IMR-90 (cell line): ENCODE results near the gene CFL2. TPM values are rescaled to one million over a fixed set of nuclear protein-coding genes. Genes with fewer than 3 reads are reported as not detected.

Experiments used
- ATAC-seq: fragments of 200-7000 bp; cut with Tn5 transposase; 2 replicates; pipeline ENCODE4 v1.9.1; 2020; ENCODE audit warnings: low read depth, mild to moderate bottlenecking, moderate library complexity
- BruUV-seq: library from RNA; stranded (reverse); fragments of 400-500 nt; replicated peaks from 2 replicates; lab custom pipeline; 2021; lab: Mats Ljungman, UMichigan
- CTCF ChIA-PET: fragments of 300-600 bp; formaldehyde crosslinking; extraction: SDS; loops from one replicate; lab custom pipeline; 2021; ENCODE audit warnings: antibody characterized with exemption; lab: Yijun Ruan, JAX
- POLR2A ChIA-PET: fragments of 300-600 bp; sonication (Branson Sonifier 250); formaldehyde crosslinking; loops from one replicate; lab custom pipeline; 2022; ENCODE audit warnings: antibody characterized with exemption; ENCODE audit not compliant: unreplicated experiment; lab: Charles Lee
- DNase-seq: peaks from one replicate; pipeline ENCODE4 v3.0.0; 2013
- H2AFZ ChIP-seq: replicated peaks from 2 replicates; pipeline ENCODE3; 2013; ENCODE audit warnings: low read length, mild to moderate bottlenecking; ENCODE audit not compliant: poor library complexity
- H2AK5ac ChIP-seq: 2 replicates; pipeline ENCODE4 v1.6.1; 2013; ENCODE audit warnings: low read depth, low read length, inconsistent platforms
- H2AK9ac ChIP-seq: replicated peaks from 2 replicates; pipeline ENCODE3; 2013; ENCODE audit warnings: mild to moderate bottlenecking, low read depth, low read length, moderate library complexity; ENCODE audit not compliant: poor library complexity
- H2BK120ac ChIP-seq: 2 replicates; pipeline ENCODE4 v1.6.1; 2013; ENCODE audit warnings: low read depth, low read length, inconsistent platforms
- H2BK15ac ChIP-seq: 3 replicates; pipeline ENCODE4 v1.6.1; 2013; ENCODE audit warnings: low read depth, low read length, inconsistent platforms
- H2BK20ac ChIP-seq: 2 replicates; pipeline ENCODE4 v1.6.1; 2013; ENCODE audit warnings: low read depth, mild to moderate bottlenecking, inconsistent platforms, low read length, moderate library complexity
- H2BK5ac ChIP-seq: 2 replicates; pipeline ENCODE4 v1.6.1; 2013; ENCODE audit warnings: mild to moderate bottlenecking, low read depth, low read length, inconsistent platforms; ENCODE audit not compliant: poor library complexity, severe bottlenecking
- H3K14ac ChIP-seq: replicated peaks from 2 replicates; pipeline ENCODE4 v1.6.1; 2013; ENCODE audit warnings: low read depth, low read length, inconsistent platforms
- H3K18ac ChIP-seq: 2 replicates; pipeline ENCODE4 v1.6.1; 2013; ENCODE audit warnings: low read depth, low read length, control low read depth
- H3K23ac ChIP-seq: 2 replicates; pipeline ENCODE4 v1.6.1; 2013; ENCODE audit warnings: low read depth, low read length, inconsistent platforms
- H3K27ac ChIP-seq: 2 replicates; pipeline ENCODE4 v1.5.1; 2013; ENCODE audit warnings: mild to moderate bottlenecking, control low read depth, low read length; ENCODE audit not compliant: insufficient read depth
- H3K27me3 ChIP-seq: 2 replicates; pipeline ENCODE4 v1.6.1; 2013; ENCODE audit warnings: low read length; ENCODE audit not compliant: control insufficient read depth, insufficient read depth
- H3K36me3 ChIP-seq: 2 replicates; pipeline ENCODE4 v1.6.1; 2013; ENCODE audit warnings: low read length, mixed read lengths; ENCODE audit not compliant: control insufficient read depth, insufficient read depth
- H3K4ac ChIP-seq: 2 replicates; pipeline ENCODE4 v1.6.1; 2013; ENCODE audit warnings: low read depth, low read length, inconsistent platforms
- H3K4me1 ChIP-seq: 2 replicates; pipeline ENCODE4 v1.6.1; 2013; ENCODE audit warnings: low read length, mixed read lengths; ENCODE audit not compliant: control insufficient read depth, insufficient read depth
- H3K4me2 ChIP-seq: 2 replicates; pipeline ENCODE4 v1.6.1; 2013; ENCODE audit warnings: low read depth, mild to moderate bottlenecking, control low read depth, low read length, moderate library complexity
- H3K4me3 ChIP-seq: 2 replicates; pipeline ENCODE4 v1.5.1; 2013; ENCODE audit warnings: low read depth, mild to moderate bottlenecking, control low read depth, low read length, moderate library complexity; ENCODE audit not compliant: insufficient read depth
- H3K56ac ChIP-seq: 2 replicates; pipeline ENCODE4 v1.6.1; 2013; ENCODE audit warnings: low read length, inconsistent platforms; ENCODE audit not compliant: insufficient read depth; ENCODE audit errors: extremely low read depth
- H3K79me1 ChIP-seq, 2 experiments: 2 replicates each; pipeline ENCODE4 v1.6.1; 2013; ENCODE audit warnings: low read length in 2 of 2, inconsistent platforms in 1 of 2, low read depth in 1 of 2
- H3K9ac ChIP-seq: 2 replicates; pipeline ENCODE4 v1.6.1; 2013; ENCODE audit warnings: low read depth, low read length, control low read depth
- H3K9me1 ChIP-seq: 2 replicates; pipeline ENCODE4 v1.6.1; 2013; ENCODE audit warnings: low read length, inconsistent platforms; ENCODE audit not compliant: insufficient read depth
- H3K9me3 ChIP-seq: 2 replicates; pipeline ENCODE4 v1.6.1; 2013; ENCODE audit warnings: low read length; ENCODE audit not compliant: control insufficient read depth, insufficient read depth
- H4K20me1 ChIP-seq: 2 replicates; pipeline ENCODE4 v1.6.1; 2013; ENCODE audit warnings: low read length, inconsistent platforms; ENCODE audit not compliant: insufficient read depth
- H4K5ac ChIP-seq: 2 replicates; pipeline ENCODE4 v1.6.1; 2013; ENCODE audit warnings: mild to moderate bottlenecking, low read depth, low read length, control low read depth
- H4K8ac ChIP-seq, 2 experiments: 2 replicates each; pipeline ENCODE4 v1.6.1; 2013; ENCODE audit warnings: low read depth in 2 of 2, low read length in 2 of 2, control low read depth in 1 of 2, inconsistent platforms in 1 of 2
- H4K91ac ChIP-seq: 2 replicates; pipeline ENCODE4 v1.6.1; 2013; ENCODE audit warnings: low read depth, low read length, inconsistent platforms; ENCODE audit not compliant: insufficient read depth
- CEBPB ChIP-seq: IDR thresholded peaks from 2 replicates; pipeline ENCODE4 v1.6.1; 2012; ENCODE audit warnings: low read depth, low read length, improper control_type of control experiment
- ELK1 ChIP-seq: fragments of 150-350 bp; IDR thresholded peaks from 2 replicates; pipeline ENCODE4 v1.6.1; 2016; ENCODE audit warnings: low read depth, mild to moderate bottlenecking, low read length, moderate library complexity, borderline replicate concordance
- MAZ ChIP-seq: IDR thresholded peaks from 2 replicates; pipeline ENCODE4 v1.6.1; 2012; ENCODE audit warnings: low read depth, mild to moderate bottlenecking, low read length, improper control_type of control experiment, moderate library complexity, borderline replicate concordance
- POLR2A ChIP-seq: IDR thresholded peaks from 2 replicates; pipeline ENCODE4 v1.6.1; 2012; ENCODE audit warnings: mild to moderate bottlenecking, low read depth, low read length
- RAD21 ChIP-seq: IDR thresholded peaks from 2 replicates; pipeline ENCODE4 v1.6.1; 2012; ENCODE audit warnings: low read length, improper control_type of control experiment
- USF2 ChIP-seq: fragments of 150-350 bp; IDR thresholded peaks from 2 replicates; pipeline ENCODE4 v1.6.1; 2017; ENCODE audit warnings: mild to moderate bottlenecking, antibody characterized with exemption, low read length, low read depth
- WGBS, 2 experiments: methylation state at CpG; one replicate each; pipeline versions ENCODE4 v1.1.5 to v1.1.7; 2013; ENCODE audit warnings: missing lambda C conversion rate in 2 of 2; ENCODE audit not compliant: insufficient read length in 1 of 2; ENCODE audit errors: extremely low coverage in 2 of 2; 5-methylcytosine and 5-hydroxymethylcytosine counted together
- dilution Hi-C: fragments of 300-500 bp; cut with HindIII; formaldehyde crosslinking; loops from one replicate; pipeline ENCODE4 v1.14.3; 2018; ENCODE audit warnings: low sequenced_read_pairs; ENCODE audit not compliant: unreplicated experiment
- in situ Hi-C: fragments of 300-500 bp; cut with MboI; formaldehyde crosslinking; loops from 3 replicates; pipeline ENCODE4 v1.14.3; 2019; ENCODE audit warnings: low sequenced_read_pairs, inconsistent platforms, mixed read lengths
- intact Hi-C: fragments of 100-400 bp; cut with micrococcal nuclease; formaldehyde crosslinking; loops from 2 replicates; pipeline ENCODE4 v1.10.0; 2022
- polyA plus RNA-seq, 3 experiments: library from polyadenylated mRNA; depleted of rRNA; stranded (reverse); fragments of >200 nt; gene quantifications; 2 replicates each; pipeline ENCODE4 v1.2.3, GENCODE V29; 2012; ENCODE audit warnings: low replicate concordance in 1 of 3
- total RNA-seq: library from RNA; depleted of rRNA; stranded (reverse); fragments of >200 nt; gene quantifications from 2 replicates; pipeline ENCODE4 v1.2.3, GENCODE V29; 2012

Gene CFL2
- total and polyA plus RNA-seq, 2 of the 4 experiments (the other 2 are of a cell fraction) = 106 to 151 TPM

GRCh38 chr14:34713122-34713680 is 1.2 kb downstream of the CFL2 start:
- H2BK15ac ChIP-seq = peak overlapping the region; percentile 66
- H3K36me3 ChIP-seq = peaks cover 7% of the 10 kb centered on the region
- 50% methylated on average over 2 of the region's 6 CpGs; no CpG with 5 or more reads in 1 of the 2 experiments for WGBS, 2 experiments
- peak overlapping the region; percentile 97 for H3K4me2 ChIP-seq
- H3K27ac ChIP-seq = peak overlapping the region; percentile 97
- peak overlapping the region; percentile 88 for H2BK120ac ChIP-seq
- peak overlapping the region; percentile 95 for H2BK5ac ChIP-seq
- peaks cover 10 to 31% of the 10 kb centered on the region in 2 experiments for H3K79me1 ChIP-seq
- no peak for TF ChIP-seq ELK1
- no peak for TF ChIP-seq CEBPB
- no peak for TF ChIP-seq POLR2A
- TF ChIP-seq USF2 = no peak
- no peak for TF ChIP-seq RAD21
- no peak for TF ChIP-seq MAZ
- peak overlapping the region; percentile 100; the same call in 1 of the 2 replicates for H3K9ac ChIP-seq
- no peak for DNase-seq
- H4K20me1 ChIP-seq = 0 out of 2 replicates have a peak, but pooled peaks cover 7% of the 10 kb centered on the region
- intact Hi-C loops (no loop called here), dilution Hi-C loops (no loop called here), in situ Hi-C loops (no loop called here)
- H4K91ac ChIP-seq = peak overlapping the region; percentile 84
- peak overlapping the region; percentile 28 for H4K5ac ChIP-seq
- H2BK20ac ChIP-seq = peak overlapping the region; percentile 82; the same call in 1 of the 2 replicates
- ATAC-seq = no peak
- peak overlapping the region; percentile 98 for H3K23ac ChIP-seq
- no peak overlapping the region for H2AK9ac ChIP-seq
- H3K14ac ChIP-seq = peak overlapping the region; percentile 98
- POLR2A ChIA-PET = interaction anchor here (0.5 to 0.8 kb wide), 2 partner anchors 14 to 44 kb away, joined by 3 to 4 read pairs; no protein-coding TSS in a partner anchor
- no TSS peak for BruUV-seq
- H3K27me3 ChIP-seq = no peaks in the 10 kb centered on the region
- H3K9me3 ChIP-seq = no peaks in the 10 kb centered on the region
- H4K8ac ChIP-seq = peak overlapping the region; percentile 18 to 93
- peak overlapping the region; percentile 90 for H2AK5ac ChIP-seq
- CTCF ChIA-PET = interaction anchor here (3.5 kb wide), 1 partner anchor 10 kb away, joined by 11 read pairs; no protein-coding TSS in a partner anchor
- peak overlapping the region; percentile 92; the same call in 1 of the 2 replicates for H3K18ac ChIP-seq
- H3K4me1 ChIP-seq = peaks cover 5% of the 10 kb centered on the region
- H3K4ac ChIP-seq = peak overlapping the region; percentile 88; the same call in 1 of the 2 replicates
- no peak overlapping the region for H2AFZ ChIP-seq
- peak overlapping the region; percentile 98 for H3K56ac ChIP-seq
- peaks cover 3% of the 10 kb centered on the region for H3K9me1 ChIP-seq
- H3K4me3 ChIP-seq = peak overlapping the region; percentile 77
